H1 (cell line): Measurements from ENCODE around the gene CXCR3. TPM values are rescaled to one million over a fixed set of nuclear protein-coding genes. Genes with fewer than 3 reads are reported as not detected.

Source experiments
- GABPA ChIP-seq: IDR thresholded peaks from 2 replicates; pipeline ENCODE4 v1.6.1; 2011; ENCODE audit warnings: mild to moderate bottlenecking, low read length, moderate library complexity, borderline replicate concordance; ENCODE audit not compliant: insufficient read depth
- MAFK ChIP-seq: IDR thresholded peaks from 2 replicates; pipeline ENCODE4 v1.6.1; 2012; ENCODE audit warnings: low read depth, mild to moderate bottlenecking, improper control_type of control experiment, low read length
- RAD21 ChIP-seq, 2 experiments: IDR thresholded peaks in 1 of 2; conservative IDR thresholded peaks in 1 of 2; 2 replicates each; pipeline ENCODE4 v1.6.1; 2011; ENCODE audit warnings: low read depth in 2 of 2, low read length in 2 of 2, improper control_type of control experiment in 1 of 2, inconsistent platforms in 1 of 2, mild to moderate bottlenecking in 1 of 2, moderate library complexity in 1 of 2
- RFX5 ChIP-seq: IDR thresholded peaks from 2 replicates; pipeline ENCODE4 v1.6.1; 2011; ENCODE audit warnings: low read depth, low read length, improper control_type of control experiment, borderline replicate concordance
- TBP ChIP-seq: IDR thresholded peaks from 2 replicates; pipeline ENCODE4 v1.6.1; 2011; ENCODE audit warnings: low read depth, low read length, improper control_type of control experiment
- TCF12 ChIP-seq: IDR thresholded peaks from 2 replicates; pipeline ENCODE4 v1.6.1; 2011; ENCODE audit warnings: low read depth, mild to moderate bottlenecking, low read length
- polyA plus RNA-seq, 7 experiments: library from polyadenylated mRNA; depleted of rRNA in 3 of 7; stranded (reverse) in 5 of 7; unstranded in 2 of 7; fragments of >200 nt in 5 of 7; fragments of 200-250 nt in 2 of 7; gene quantifications; 1 replicate in 5 of 7; 2 replicates in 1 of 7; 4 replicates in 1 of 7; pipeline versions ENCODE4 v1.2.1 to v1.2.3, GENCODE V29; 2011 to 2013; ENCODE audit warnings: missing spikeins in 2 of 7, mixed read lengths in 2 of 7
- total RNA-seq: library from RNA; stranded (reverse); fragmentation: NEBNext Ultra II Directional; extraction: Animal tissue kit (Norgen Biotek cat#: 25700); gene quantifications from 2 replicates; pipeline ENCODE4 v1.2.1, GENCODE V29; 2021

Gene CXCR3
- total and polyA plus RNA-seq, 2 of the 8 experiments (the other 6 are each of a cell fraction or from before 2014, with no cell fraction given), result not detected

- TF ChIP-seq TBP (no peak), GABPA (no peak), RFX5 (no peak), MAFK (no peak), TCF12 (no peak), RAD21 (IDR thresholded peaks at IDR 0.05 in 1 of 2, conservative IDR thresholded peaks at IDR 0.05 in 1 of 2; ENCODE audit: low read depth in 2 of 2, low read length in 2 of 2) (no peak)
These were observed 20.1 kb upstream of the CXCR3 start (continued) for GRCh38 chrX:71638409-71638808.
